Naive thymus-derived CD4-positive, alpha-beta T cell (primary cell): ENCODE data around the gene CCDC124. TPM values are rescaled to one million over a fixed set of nuclear protein-coding genes. Genes with fewer than 3 reads are reported as not detected.

ENCODE experiments used
- ATAC-seq: fragments of 150-1000 bp; cut with Tn5 transposase; 2 replicates; pipeline ENCODE4 v1.10.0; 2021; ENCODE audit warnings: mild to moderate bottlenecking, moderate library complexity
- CTCF ChIA-PET: fragments of 350-600 bp; sonication (Branson Sonifier 250); formaldehyde crosslinking; loops from one replicate; lab custom pipeline; 2021; ENCODE audit warnings: antibody characterized with exemption; lab: Charles Lee
- POLR2A ChIA-PET: fragments of 350-600 bp; sonication (Branson Sonifier 250); formaldehyde crosslinking; loops from one replicate; lab custom pipeline; 2021; ENCODE audit warnings: antibody characterized with exemption, inconsistent platforms; lab: Charles Lee
- DNase-seq, 9 donors: peaks; one replicate each; pipeline versions ENCODE4 v3.0.0 to v3.0.0-alpha.2; 2020 to 2022; ENCODE audit warnings: mixed read lengths in 1 of 9
- H3K27ac ChIP-seq: one replicate; pipeline ENCODE4 v1.7.0; 2013; ENCODE audit warnings: mild to moderate bottlenecking, low read depth, low read length, moderate library complexity
- H3K27me3 ChIP-seq, 2 donors: one replicate each; pipeline ENCODE4 v1.7.0; 2013; ENCODE audit warnings: low read length in 2 of 2, mild to moderate bottlenecking in 2 of 2, moderate library complexity in 2 of 2; ENCODE audit not compliant: control insufficient read depth in 2 of 2, insufficient read depth in 2 of 2
- H3K36me3 ChIP-seq, 3 experiments: 1 replicate in 2 of 3; 2 replicates in 1 of 3; pipeline ENCODE4 v1.7.0; 2013; ENCODE audit warnings: low read length in 3 of 3, mild to moderate bottlenecking in 3 of 3, moderate library complexity in 1 of 3; ENCODE audit not compliant: insufficient read depth in 3 of 3, control insufficient read depth in 2 of 3
- H3K4me1 ChIP-seq, 2 donors: one replicate each; pipeline ENCODE4 v1.7.0; 2013; ENCODE audit warnings: low read length in 2 of 2, mild to moderate bottlenecking in 2 of 2, moderate library complexity in 1 of 2; ENCODE audit not compliant: control insufficient read depth in 2 of 2, insufficient read depth in 2 of 2
- H3K4me3 ChIP-seq: 2 replicates; pipeline ENCODE4 v1.7.0; 2013; ENCODE audit warnings: mild to moderate bottlenecking, low read length
- H3K9me3 ChIP-seq, 3 experiments: 1 replicate in 2 of 3; 2 replicates in 1 of 3; pipeline ENCODE4 v1.7.0; 2013; ENCODE audit warnings: low read length in 3 of 3; ENCODE audit not compliant: control insufficient read depth in 2 of 3
- H3K27ac Mint-ChIP-seq, 9 donors: one replicate each; pipeline ENCODE4 v1.8.0; 2020 to 2022; ENCODE audit warnings: mixed read lengths in 9 of 9, mild to moderate bottlenecking in 8 of 9, moderate library complexity in 5 of 9, inconsistent platforms in 2 of 9
- H3K27me3 Mint-ChIP-seq, 5 donors: one replicate each; pipeline ENCODE4 v1.8.0; 2021 to 2022; ENCODE audit warnings: mixed read lengths in 5 of 5, mild to moderate bottlenecking in 1 of 5
- H3K36me3 Mint-ChIP-seq, 5 donors: one replicate each; pipeline ENCODE4 v1.8.0; 2020 to 2022; ENCODE audit warnings: mixed read lengths in 5 of 5, mild to moderate bottlenecking in 3 of 5, inconsistent platforms in 1 of 5
- H3K4me1 Mint-ChIP-seq, 7 donors: one replicate each; pipeline ENCODE4 v1.8.0; 2020 to 2022; ENCODE audit warnings: mixed read lengths in 7 of 7, mild to moderate bottlenecking in 3 of 7, inconsistent platforms in 1 of 7
- H3K4me3 Mint-ChIP-seq, 10 donors: one replicate each; pipeline ENCODE4 v1.8.0; 2020 to 2022; ENCODE audit warnings: mild to moderate bottlenecking in 10 of 10, mixed read lengths in 10 of 10, moderate library complexity in 6 of 10, inconsistent platforms in 2 of 10
- H3K9me3 Mint-ChIP-seq, 11 donors: one replicate each; pipeline ENCODE4 v1.8.0; 2020 to 2022; ENCODE audit warnings: mixed read lengths in 11 of 11, mild to moderate bottlenecking in 4 of 11, inconsistent platforms in 1 of 11, moderate library complexity in 1 of 11
- intact Hi-C, 2 donors: fragments of 100-400 bp; cut with micrococcal nuclease; formaldehyde crosslinking; loops; one replicate each; pipeline ENCODE4 v1.15.1; 2023
- polyA plus RNA-seq, 2 donors: library from polyadenylated mRNA; unstranded; fragments of 300-500 nt; fragmentation: Illumina TruSeq; gene quantifications; one replicate each; pipeline ENCODE4 v1.2.3, GENCODE V29; 2021
- total RNA-seq, 6 experiments: library from RNA in 5 of 6; stranded (reverse) in 5 of 6; gene quantifications; 1 replicate in 5 of 6; 2 replicates in 1 of 6; pipeline ENCODE4 v1.2.3 and lab custom pipeline; 2021 to 2026

The CCDC124 gene
- total and polyA plus RNA-seq, 7 experiments from 2014 or later = 28.7 to 63.8 (median 32.6) TPM

DNA sequence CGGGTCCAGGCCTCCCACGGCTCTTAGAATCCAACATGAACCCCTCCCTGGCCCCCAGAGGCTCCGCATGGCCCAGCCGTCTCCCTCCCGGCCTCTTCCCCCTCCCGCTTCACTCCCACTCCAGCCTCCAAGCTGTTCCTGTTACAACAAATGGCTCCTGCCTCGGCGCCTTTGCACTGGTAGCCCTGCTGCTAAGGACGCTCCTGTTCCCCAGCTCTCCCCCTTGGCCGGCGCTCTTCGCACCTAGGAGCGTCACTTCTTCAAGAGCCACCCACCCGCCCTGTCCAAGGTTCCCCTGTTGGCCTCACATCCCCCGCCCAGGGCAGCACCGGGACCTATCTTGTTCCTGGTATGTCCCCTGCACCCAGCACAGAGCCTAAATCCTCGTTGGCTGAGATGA, 9.4 kb downstream of the CCDC124 start:
- Histone ChIP-seq H3K4me3 (no peak overlapping the region), H3K9me3 (no peaks in the 10 kb centered on the region), H3K36me3 (peaks cover 0 to 49% (median 4%) of the 10 kb centered on the region in 3 experiments), H3K4me1 (peaks cover 3% of the 10 kb centered on the region in 2 donors), H3K27ac (no peak overlapping the region), H3K27me3 (no peaks in the 10 kb centered on the region)
- Mint-ChIP-seq H3K27me3 (no peaks in the 10 kb centered on the region), H3K4me3 (no peak overlapping the region), H3K9me3 (peaks cover 0 to 1% (median 0%) of the 10 kb centered on the region in 11 donors), H3K36me3 (peaks cover 0 to 7% (median 2%) of the 10 kb centered on the region in 5 donors), H3K4me1 (peaks cover 3 to 14% (median 12%) of the 10 kb centered on the region in 7 donors), H3K27ac (no peak overlapping the region)
- intact Hi-C loops = loop anchor here in 1 of 2 donors (10.0 kb wide), 1 partner anchor 473 kb away; the partner anchor contains the start of gene SSBP4
- ChIA-PET POLR2A (interaction anchor here (2.1 to 3.1 kb wide), 2 partner anchors 54 to 65 kb away, joined by 4 to 9 read pairs; no protein-coding TSS in a partner anchor), CTCF (interaction anchor here (1.0 to 2.0 kb wide), 2 partner anchors 52 to 55 kb away, joined by 3 to 12 read pairs; no protein-coding TSS in a partner anchor)
- DNase-seq (no peak), ATAC-seq (no peak)

DNA sequence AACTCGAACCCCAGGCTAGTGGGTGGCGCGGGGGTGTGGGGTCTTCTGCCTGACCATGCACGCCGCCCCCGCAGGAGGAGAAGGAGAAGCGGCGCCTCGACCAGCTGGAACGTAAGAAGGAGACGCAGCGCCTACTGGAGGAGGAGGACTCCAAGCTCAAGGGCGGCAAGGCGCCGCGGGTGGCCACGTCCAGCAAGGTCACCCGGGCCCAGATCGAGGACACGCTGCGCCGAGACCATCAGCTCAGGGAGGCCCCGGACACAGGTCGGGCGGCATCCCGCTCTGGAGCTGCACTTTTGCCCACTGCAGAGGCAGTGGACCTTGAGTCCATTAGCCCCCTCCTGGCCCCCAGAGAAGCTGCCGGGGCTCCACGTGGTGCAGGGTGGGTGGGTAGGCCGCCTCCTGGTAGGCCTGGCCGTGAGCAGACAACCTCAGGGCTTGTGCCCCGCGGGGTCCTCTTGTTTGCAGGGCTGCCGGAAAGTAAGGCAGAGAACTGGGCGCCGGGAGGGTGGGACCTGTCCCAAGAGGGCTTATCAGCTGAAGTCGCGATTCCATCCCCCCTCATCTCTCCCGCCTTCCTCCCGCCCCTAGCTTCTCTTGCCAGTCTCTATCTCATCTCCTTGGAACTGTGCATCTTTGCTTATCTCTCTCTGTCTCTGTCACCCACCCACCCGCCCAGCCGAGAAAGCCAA, 9.9 kb downstream of the CCDC124 start:
- intact Hi-C loops = loop anchor here in 1 of 2 donors (10.0 kb wide), 1 partner anchor 472 kb away; the partner anchor contains the start of gene SSBP4
- no peaks in the 10 kb centered on the region for H3K9me3 ChIP-seq
- Mint-ChIP-seq H3K27ac (no peak overlapping the region), H3K4me1 (peaks cover 6 to 18% (median 16%) of the 10 kb centered on the region in 7 donors), H3K27me3 (no peaks in the 10 kb centered on the region), H3K9me3 (peaks cover 0 to 4% (median 0%) of the 10 kb centered on the region in 11 donors), H3K36me3 (peaks cover 0 to 7% (median 2%) of the 10 kb centered on the region in 5 donors), H3K4me3 (no peak overlapping the region)
- no peak overlapping the region for H3K4me3 ChIP-seq
- no peak overlapping the region for H3K27ac ChIP-seq
- DNase-seq (peak in 1 of 9 donors; percentile 8), ATAC-seq (no peak)
- H3K36me3 ChIP-seq = peaks cover 0 to 45% (median 4%) of the 10 kb centered on the region in 3 experiments
- POLR2A ChIA-PET = interaction anchor here (2.1 to 3.1 kb wide), 2 partner anchors 53 to 64 kb away, joined by 4 to 9 read pairs; no protein-coding TSS in a partner anchor
- CTCF ChIA-PET = interaction anchor here (0.7 to 2.0 kb wide), 3 partner anchors 51 to 56 kb away, joined by 3 to 12 read pairs (median 3); no protein-coding TSS in a partner anchor
- H3K27me3 ChIP-seq = no peaks in the 10 kb centered on the region
- peaks cover 5 to 6% of the 10 kb centered on the region in 2 donors for H3K4me1 ChIP-seq

DNA sequence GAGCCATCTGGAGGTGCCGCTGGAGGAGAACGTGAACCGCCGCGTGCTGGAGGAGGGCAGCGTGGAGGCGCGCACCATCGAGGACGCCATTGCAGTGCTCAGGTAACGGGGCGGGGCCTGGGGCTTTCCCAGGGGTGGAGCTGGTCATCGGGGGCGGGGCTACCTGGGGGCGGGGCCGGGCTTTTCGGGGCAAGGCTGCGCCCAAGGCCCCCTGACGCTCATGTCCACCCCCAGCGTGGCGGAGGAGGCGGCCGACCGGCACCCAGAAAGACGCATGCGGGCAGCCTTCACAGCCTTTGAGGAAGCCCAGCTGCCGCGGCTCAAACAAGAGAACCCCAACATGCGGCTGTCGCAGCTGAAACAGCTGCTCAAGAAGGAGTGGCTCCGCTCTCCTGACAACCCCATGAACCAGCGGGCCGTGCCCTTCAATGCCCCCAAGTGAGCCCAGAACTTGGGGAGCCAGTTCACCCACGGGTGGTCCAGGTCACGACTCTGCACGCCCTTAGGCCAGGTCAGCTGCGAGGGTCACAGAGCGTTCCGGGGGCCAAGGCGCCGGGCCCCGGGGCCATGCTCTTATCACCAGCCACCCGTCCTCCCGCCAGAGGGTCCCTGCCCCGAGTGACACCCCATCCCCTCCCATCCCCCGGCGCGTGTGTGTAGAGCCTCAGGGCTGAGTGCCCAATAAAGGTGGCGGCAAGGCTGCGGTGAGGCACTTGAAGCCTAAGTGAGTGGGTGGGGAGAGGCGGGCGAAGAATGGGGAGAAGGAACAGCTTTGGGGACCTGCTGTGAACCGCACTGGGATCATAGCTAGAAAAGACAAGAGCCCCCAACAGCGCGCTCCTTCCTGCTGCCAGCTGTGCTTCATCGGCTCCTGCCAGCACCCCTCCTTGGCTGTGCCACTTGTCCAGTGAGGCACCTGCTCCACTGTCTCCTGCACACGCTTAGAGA, 10.7 kb downstream of the CCDC124 start:
- POLR2A ChIA-PET = interaction anchor here (2.1 to 3.1 kb wide), 2 partner anchors 52 to 64 kb away, joined by 4 to 9 read pairs; no protein-coding TSS in a partner anchor
- peaks cover 0 to 4% (median 0%) of the 10 kb centered on the region in 11 donors for H3K9me3 Mint-ChIP-seq

GRCh38 chr19:17944301-17944700, 11.5 kb downstream of the CCDC124 start:
- peaks cover 0 to 42% (median 0%) of the 10 kb centered on the region in 3 experiments for H3K36me3 ChIP-seq
- peaks cover 14% of the 10 kb centered on the region in 2 donors for H3K4me1 ChIP-seq
- POLR2A ChIA-PET = interaction anchor here (3.1 kb wide), 1 partner anchor 51 kb away, joined by 9 read pairs; no protein-coding TSS in a partner anchor
- ATAC-seq (no peak), DNase-seq (peak in 1 of 9 donors; percentile 3)
- peaks cover 0 to 1% of the 10 kb centered on the region in 2 donors for H3K27me3 ChIP-seq
- H3K4me3 Mint-ChIP-seq = peak overlapping the region in 1 of 10 donors; percentile 19
- H3K36me3 Mint-ChIP-seq = peaks cover 0 to 7% (median 0%) of the 10 kb centered on the region in 5 donors
- H3K27ac Mint-ChIP-seq = no peak overlapping the region
- H3K27me3 Mint-ChIP-seq = peaks cover 3 to 9% (median 4%) of the 10 kb centered on the region in 5 donors
- H3K9me3 ChIP-seq = no peaks in the 10 kb centered on the region
- CTCF ChIA-PET = interaction anchor here (0.6 to 4.2 kb wide), 2 partner anchors 53 to 67 kb away, joined by 3 to 23 read pairs; no protein-coding TSS in a partner anchor
- H3K4me1 Mint-ChIP-seq = peaks cover 11 to 26% (median 24%) of the 10 kb centered on the region in 7 donors
- H3K9me3 Mint-ChIP-seq = peaks cover 0 to 4% (median 0%) of the 10 kb centered on the region in 11 donors
- H3K27ac ChIP-seq = no peak overlapping the region
- no peak overlapping the region for H3K4me3 ChIP-seq
- intact Hi-C loops = loop anchor here in 1 of 2 donors (10.0 kb wide), 1 partner anchor 470 kb away; the partner anchor contains the start of gene SSBP4

More for the DNA sequence above, 10.7 kb downstream of the CCDC124 start:
- intact Hi-C loops = loop anchor here in 1 of 2 donors (10.0 kb wide), 1 partner anchor 471 kb away; the partner anchor contains the start of gene SSBP4
- Histone ChIP-seq H3K27ac (no peak overlapping the region), H3K4me3 (no peak overlapping the region), H3K4me1 (peaks cover 6 to 7% of the 10 kb centered on the region in 2 donors), H3K27me3 (no peaks in the 10 kb centered on the region), H3K36me3 (peaks cover 0 to 45% (median 2%) of the 10 kb centered on the region in 3 experiments), H3K9me3 (no peaks in the 10 kb centered on the region)
- no peak overlapping the region for H3K4me3 Mint-ChIP-seq
- peaks cover 6 to 18% (median 17%) of the 10 kb centered on the region in 7 donors for H3K4me1 Mint-ChIP-seq
- no peak for ATAC-seq
- H3K27ac Mint-ChIP-seq = no peak overlapping the region
- H3K36me3 Mint-ChIP-seq = peaks cover 0 to 7% (median 0%) of the 10 kb centered on the region in 5 donors
- H3K27me3 Mint-ChIP-seq = peaks cover 0 to 2% (median 0%) of the 10 kb centered on the region in 5 donors
- CTCF ChIA-PET = interaction anchor here (0.7 to 4.2 kb wide), 3 partner anchors 53 to 55 kb away, joined by 3 to 23 read pairs (median 12); no protein-coding TSS in a partner anchor
- DNase-seq = peak in 1 of 9 donors; percentile 8

GRCh38 chr19:17946965-17947784, 14.4 kb downstream of the CCDC124 start:
- peaks cover 37 to 42% of the 10 kb centered on the region in 2 donors for H3K4me1 ChIP-seq
- Mint-ChIP-seq H3K27ac (peak overlapping the region; percentile 72 to 96 (median 91)), H3K4me3 (peak overlapping the region; percentile 76 to 89 (median 85)), H3K4me1 (peaks cover 22 to 50% (median 43%) of the 10 kb centered on the region in 7 donors), H3K36me3 (peaks cover 0 to 4% (median 0%) of the 10 kb centered on the region in 5 donors), H3K9me3 (peaks cover 0 to 4% (median 0%) of the 10 kb centered on the region in 11 donors), H3K27me3 (peaks cover 23 to 35% (median 30%) of the 10 kb centered on the region in 5 donors)
- ChIA-PET CTCF (interaction anchor here (0.6 to 4.2 kb wide), 7 partner anchors 9 to 467 kb away, joined by 3 to 23 read pairs (median 3); partner anchors contain the start of genes CCDC124 and RPL18A), POLR2A (interaction anchor here (0.7 to 2.4 kb wide), 8 partner anchors 9 to 88 kb away, joined by 3 to 14 read pairs (median 6); partner anchors contain the start of genes ARRDC2, CCDC124 and RPL18A)
- peak; percentile 30 for ATAC-seq
- H3K36me3 ChIP-seq = peaks cover 0 to 19% (median 0%) of the 10 kb centered on the region in 3 experiments
- H3K9me3 ChIP-seq = no peaks in the 10 kb centered on the region
- peaks cover 17 to 20% of the 10 kb centered on the region in 2 donors for H3K27me3 ChIP-seq
- H3K4me3 ChIP-seq = peak overlapping the region; percentile 58
- intact Hi-C loops = loop anchor here (1.0 to 10.0 kb wide), 10 partner anchors 9 to 468 kb away; partner anchors contain the start of genes CCDC124 (in 1 of the 2), MPV17L2 (in 1 of the 2) and SSBP4 (in 1 of the 2)
- peak overlapping the region; percentile 99 for H3K27ac ChIP-seq
- DNase-seq = peak in 3 of 9 donors; percentile 13 to 50 (median 28)
